Peyer's patch (tissue), 4 donors: ENCODE measurements around the gene ANKS3.

ENCODE experiments used
- CTCF ChIP-seq, 6 experiments: fragments of 450-650 bp in 4 of 6; fragments of 200-600 bp in 2 of 6; sonication (generic) in 1 of 6; IDR thresholded peaks; one replicate each; pipeline ENCODE4 v1.5.1; 2017 to 2019; ENCODE audit warnings: antibody characterized with exemption in 6 of 6, mild to moderate bottlenecking in 3 of 6, moderate library complexity in 1 of 6
- POLR2A ChIP-seq, 2 donors: fragments of 450-650 bp; IDR thresholded peaks; one replicate each; pipeline ENCODE4 v1.5.1; 2017; ENCODE audit warnings: antibody characterized with exemption in 2 of 2, mild to moderate bottlenecking in 2 of 2, moderate library complexity in 2 of 2

DNA sequence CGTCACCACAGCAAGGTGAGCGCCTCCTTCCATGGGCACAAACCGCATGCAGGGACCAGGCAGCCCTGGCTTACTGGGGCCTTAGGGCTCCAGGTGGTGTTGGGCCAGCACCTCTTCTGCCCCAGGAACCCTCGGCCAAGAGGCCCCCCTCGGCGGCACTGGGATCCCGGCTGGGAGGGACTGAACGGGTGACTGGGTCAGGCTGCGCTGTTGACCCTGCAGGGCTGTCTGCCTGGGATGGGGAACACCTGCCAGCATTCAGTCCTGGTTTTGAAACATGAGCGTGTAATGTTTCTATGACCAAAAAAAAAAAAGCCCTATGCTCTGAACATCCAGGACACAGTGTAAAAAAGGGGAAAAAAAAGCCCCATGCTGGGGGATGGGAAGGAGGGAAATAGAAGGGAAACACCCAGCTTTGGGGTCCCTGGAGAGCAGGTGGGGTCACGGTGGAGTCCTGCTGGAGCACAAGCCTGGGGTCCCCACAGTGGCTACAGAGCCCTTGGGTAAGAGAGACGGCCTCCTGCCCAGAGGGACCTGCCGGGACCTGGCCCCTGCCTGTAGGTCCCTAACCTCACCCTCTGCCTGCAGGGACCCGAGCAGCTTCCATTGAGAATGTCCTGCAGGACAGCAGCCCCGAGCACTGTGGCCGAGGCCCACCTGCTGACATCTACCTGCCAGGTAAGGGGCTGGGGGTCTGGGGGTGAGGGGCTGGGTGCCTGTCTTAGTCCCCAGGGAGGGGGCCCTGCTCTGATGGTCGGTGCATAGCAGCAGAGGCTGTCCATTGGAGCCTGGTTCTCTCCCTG is 50.6 kb downstream of the ANKS3 start:
- TF ChIP-seq CTCF (IDR thresholded peaks at IDR 0.05), result no peak
- TF ChIP-seq POLR2A (IDR thresholded peaks at IDR 0.05), result no peak
